AG04449 (cell line): ENCODE measurements around the gene C1orf185.
A peak's percentile ranks its signal among the peaks of the same experiment; 100 is the strongest.

Experiments
- CTCF ChIA-PET: fragments of 350-600 bp; formaldehyde crosslinking; extraction: SDS; loops from one replicate; lab custom pipeline; 2021; ENCODE audit warnings: antibody characterized with exemption; lab: Yijun Ruan, JAX
- POLR2A ChIA-PET: fragments of 400-600, 350-600 bp; formaldehyde crosslinking; extraction: SDS; loops from one replicate; lab custom pipeline; 2020; ENCODE audit warnings: antibody characterized with exemption, inconsistent platforms; lab: Yijun Ruan, JAX
- DNase-seq: peaks from one replicate; pipeline ENCODE4 v3.0.0-alpha.2; 2010; ENCODE audit warnings: low read depth, low spot score
- H3K4me3 ChIP-seq: 2 replicates; pipeline ENCODE4 v1.5.1; 2011; ENCODE audit warnings: low read depth, mild to moderate bottlenecking, control low read depth, low read length
- CTCF ChIP-seq: IDR thresholded peaks from one replicate; pipeline ENCODE4 v1.5.1; 2011; ENCODE audit warnings: mild to moderate bottlenecking, moderate library complexity, low read length, control low read depth, inconsistent platforms; ENCODE audit not compliant: insufficient read depth; ENCODE audit errors: missing control alignments

Gene C1orf185

GRCh38 chr1:51189421-51190073 lies 87.5 kb downstream of the C1orf185 start:
- ChIA-PET POLR2A (no interaction called here), CTCF (interaction anchor here (0.6 to 7.6 kb wide), 72 partner anchors 10 to 568 kb away, joined by 3 to 173 read pairs (median 4); partner anchors contain the start of genes CDKN2C and FAF1)
- TF ChIP-seq CTCF: peak; percentile 79
- DNase-seq: peak; percentile 37
- no peak overlapping the region for H3K4me3 ChIP-seq

GRCh38 chr1:51190961-51191360 lies 88.9 kb downstream of the C1orf185 start:
- ChIA-PET POLR2A (no interaction called here), CTCF (interaction anchor here (0.6 to 7.6 kb wide), 40 partner anchors 9 to 604 kb away, joined by 3 to 173 read pairs (median 4); partner anchors contain the start of genes CDKN2C and RNF11)
- TF ChIP-seq CTCF: no peak
- no peak overlapping the region for H3K4me3 ChIP-seq
- no peak for DNase-seq

GRCh38 chr1:51192213-51192843 lies 90.3 kb downstream of the C1orf185 start:
- POLR2A ChIA-PET: no interaction called here
- peak; percentile 28 for DNase-seq
- peak; percentile 75 for TF ChIP-seq CTCF
- H3K4me3 ChIP-seq: no peak overlapping the region
- CTCF ChIA-PET: interaction anchor here (0.6 to 7.6 kb wide), 33 partner anchors 8 to 489 kb away, joined by 3 to 173 read pairs (median 5); partner anchors contain the start of genes CDKN2C and RNF11

GRCh38 chr1:51193564-51193963 lies 91.5 kb downstream of the C1orf185 start:
- TF ChIP-seq CTCF: no peak
- CTCF ChIA-PET: interaction anchor here (0.9 to 7.6 kb wide), 18 partner anchors 7 to 680 kb away, joined by 3 to 173 read pairs (median 10); no protein-coding TSS in a partner anchor
- no peak overlapping the region for H3K4me3 ChIP-seq
- DNase-seq: no peak
- POLR2A ChIA-PET: no interaction called here
